Ascending aorta (tissue), 2 donors: ENCODE results near the gene PHPT1. TPM values are rescaled to one million over a fixed set of nuclear protein-coding genes. Genes with fewer than 3 reads are reported as not detected.

ENCODE experiments used
- DNase-seq, 2 donors: peaks; one replicate each; pipeline ENCODE4 v3.0.0-alpha.2; 2019; ENCODE audit warnings: low spot score in 2 of 2
- H3K27ac ChIP-seq, 2 donors: fragments of 200-600 bp; sonication (generic); one replicate each; pipeline ENCODE4 v1.5.1; 2016 to 2017; ENCODE audit warnings: mild to moderate bottlenecking in 1 of 2
- H3K27me3 ChIP-seq: fragments of 200-600 bp; sonication (generic); one replicate; pipeline ENCODE4 v1.5.1; 2017
- H3K36me3 ChIP-seq, 2 donors: fragments of 200-600 bp; sonication (generic); one replicate each; pipeline ENCODE4 v1.5.1; 2016
- H3K4me1 ChIP-seq, 2 donors: fragments of 200-600 bp; sonication (generic); one replicate each; pipeline ENCODE4 v1.5.1; 2016 to 2017; ENCODE audit warnings: mild to moderate bottlenecking in 1 of 2
- H3K4me3 ChIP-seq, 2 donors: fragments of 200-600 bp; sonication (generic); one replicate each; pipeline ENCODE4 v1.5.1; 2016 to 2017; ENCODE audit warnings: mild to moderate bottlenecking in 1 of 2
- H3K9me3 ChIP-seq, 2 donors: fragments of 200-600 bp; sonication (generic); one replicate each; pipeline ENCODE4 v1.5.1; 2016
- CTCF ChIP-seq, 3 experiments: fragments of 200-600 bp in 2 of 3; fragments of 450-650 bp in 1 of 3; sonication (generic) in 2 of 3; IDR thresholded peaks; one replicate each; pipeline ENCODE4 v1.5.1; 2016 to 2019; ENCODE audit warnings: antibody characterized with exemption in 3 of 3, mild to moderate bottlenecking in 1 of 3, moderate library complexity in 1 of 3
- intact Hi-C: fragments of 100-400 bp; cut with DNase I; formaldehyde crosslinking; loops from one replicate; pipeline ENCODE4 v1.15.1; 2023
- total RNA-seq: library from RNA; depleted of rRNA; stranded (reverse); fragments of >200 nt; gene quantifications from one replicate; pipeline ENCODE4 v1.1.0, GENCODE V29; 2016

The PHPT1 gene
- total RNA-seq, 1 donor from 2014 or later, result 108 TPM

- TF ChIP-seq CTCF (IDR thresholded peaks at IDR 0.05), result no peak
- H3K4me1 ChIP-seq, result peaks cover 11 to 40% of the 10 kb centered on the region in 2 donors
- H3K27ac ChIP-seq, result peak overlapping the region in 1 of 2 donors; percentile 93
These were observed 2.0 kb upstream of the PHPT1 start for GRCh38 chr9:136847088-136847825.

GRCh38 chr9:136847826-136848392, 1.3 kb upstream of the PHPT1 start:
- DNase-seq, result peak; percentile 57 to 94
- Histone ChIP-seq H3K4me1 (peaks cover 11 to 35% of the 10 kb centered on the region in 2 donors), H3K27ac (peak overlapping the region; percentile 93 to 95), H3K9me3 (no peaks in the 10 kb centered on the region), H3K4me3 (peak overlapping the region; percentile 85 to 98), H3K36me3 (no peaks in the 10 kb centered on the region), H3K27me3 (peaks cover 34% of the 10 kb centered on the region)
- intact Hi-C loops, result loop anchor here (2.0 to 5.0 kb wide), 3 partner anchors 41 to 181 kb away; partner anchors contain the start of genes ABCA2, C8G, FBXW5 and RABL6
- no peak for TF ChIP-seq CTCF (IDR thresholded peaks at IDR 0.05)

More at GRCh38 chr9:136847088-136847825, 2.0 kb upstream of the PHPT1 start:
- DNase-seq, result no peak
- H3K36me3 ChIP-seq, result no peaks in the 10 kb centered on the region
- peaks cover 34% of the 10 kb centered on the region for H3K27me3 ChIP-seq
- H3K9me3 ChIP-seq, result no peaks in the 10 kb centered on the region
- intact Hi-C loops, result loop anchor here (5.0 kb wide), 1 partner anchor 40 kb away; the partner anchor contains the start of gene RABL6
- peak overlapping the region; percentile 85 to 98 for H3K4me3 ChIP-seq

GRCh38 chr9:136848393-136849037, 694 bp upstream of the PHPT1 start:
- no peak for DNase-seq
- peak overlapping the region; percentile 93 to 95 for H3K27ac ChIP-seq

GRCh38 chr9:136849960-136850865, 1.0 kb downstream of the PHPT1 start:
- Histone ChIP-seq H3K27ac (peak overlapping the region; percentile 93 to 95), H3K4me3 (peak overlapping the region; percentile 85 to 98), H3K27me3 (peaks cover 19% of the 10 kb centered on the region), H3K9me3 (no peaks in the 10 kb centered on the region), H3K4me1 (peaks cover 8 to 21% of the 10 kb centered on the region in 2 donors), H3K36me3 (no peaks in the 10 kb centered on the region)
- no peak for DNase-seq
- TF ChIP-seq CTCF (IDR thresholded peaks at IDR 0.05), result no peak
- intact Hi-C loops, result loop anchor here (1.0 to 5.0 kb wide), 7 partner anchors 16 to 179 kb away; partner anchors contain the start of genes ABCA2, C8G, EDF1 and FBXW5

More at GRCh38 chr9:136848393-136849037, 694 bp upstream of the PHPT1 start:
- no peak for TF ChIP-seq CTCF (IDR thresholded peaks at IDR 0.05)
- H3K27me3 ChIP-seq, result peaks cover 28% of the 10 kb centered on the region
- H3K36me3 ChIP-seq, result no peaks in the 10 kb centered on the region
- H3K4me3 ChIP-seq, result peak overlapping the region; percentile 85 to 98
- H3K9me3 ChIP-seq, result no peaks in the 10 kb centered on the region
- H3K4me1 ChIP-seq, result peaks cover 8 to 29% of the 10 kb centered on the region in 2 donors
- intact Hi-C loops, result loop anchor here (1.0 to 5.0 kb wide), 7 partner anchors 18 to 180 kb away; partner anchors contain the start of genes ABCA2, C8G, EDF1 and FBXW5
